Activated naive CD4-positive, alpha-beta T cell treated with anti-CD3 and anti-CD28 coated beads, Interleukin-2, amount 50 U/mL, for 24 hours (primary cell): ENCODE results near the gene PTPRS.

Experiments used
- H3K27ac Mint-ChIP-seq: one replicate; pipeline ENCODE4 v1.8.0; 2021; ENCODE audit warnings: mild to moderate bottlenecking, mixed read lengths
- H3K27me3 Mint-ChIP-seq: one replicate; pipeline ENCODE4 v1.8.0; 2021; ENCODE audit warnings: mixed read lengths
- H3K36me3 Mint-ChIP-seq: one replicate; pipeline ENCODE4 v1.8.0; 2021; ENCODE audit warnings: mixed read lengths
- H3K4me1 Mint-ChIP-seq: one replicate; pipeline ENCODE4 v1.8.0; 2021; ENCODE audit warnings: mixed read lengths
- H3K4me3 Mint-ChIP-seq: one replicate; pipeline ENCODE4 v1.8.0; 2021; ENCODE audit warnings: mild to moderate bottlenecking, mixed read lengths
- H3K9me3 Mint-ChIP-seq: one replicate; pipeline ENCODE4 v1.8.0; 2021; ENCODE audit warnings: mixed read lengths

PTPRS gene

DNA sequence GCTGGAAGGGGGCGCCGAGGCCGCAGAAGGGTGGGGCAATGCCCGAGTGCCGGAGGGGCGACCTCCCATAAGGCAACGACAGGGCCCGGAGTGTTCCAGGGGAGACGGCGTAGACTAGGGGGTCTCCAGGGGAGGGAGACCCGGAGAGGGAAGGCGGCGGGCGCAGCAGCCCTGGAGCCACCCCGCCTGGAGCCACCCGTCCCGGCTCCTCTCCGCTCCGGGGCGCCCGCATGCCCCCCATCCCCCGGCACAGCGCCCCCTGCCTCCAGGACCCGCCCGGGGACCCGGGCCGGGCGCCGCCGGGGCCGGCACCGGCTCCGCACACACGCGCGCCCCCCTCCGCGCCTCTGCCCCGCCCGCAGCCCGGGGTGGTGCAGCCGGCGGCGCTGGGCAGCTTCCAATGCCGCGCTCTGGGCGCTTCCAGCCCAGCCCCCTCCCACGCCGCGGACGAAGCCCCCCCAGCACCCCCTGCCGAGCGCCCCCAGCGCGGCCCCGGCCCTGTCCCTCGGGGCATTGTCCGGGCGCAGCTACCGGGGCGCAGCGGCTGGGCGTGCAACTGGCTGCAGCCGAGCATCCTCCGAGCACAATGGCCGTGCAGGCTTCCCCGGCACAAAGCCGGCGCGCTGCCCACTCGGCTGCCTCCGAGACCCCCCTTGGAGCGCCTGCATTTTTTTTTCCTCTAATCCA lies 519 bp downstream of the PTPRS start:
- Mint-ChIP-seq H3K4me3 (peak overlapping the region; percentile 77), H3K36me3 (no peaks in the 10 kb centered on the region), H3K9me3 (no peaks in the 10 kb centered on the region), H3K27ac (no peak overlapping the region), H3K27me3 (peaks cover 39% of the 10 kb centered on the region), H3K4me1 (peaks cover 25% of the 10 kb centered on the region)

DNA sequence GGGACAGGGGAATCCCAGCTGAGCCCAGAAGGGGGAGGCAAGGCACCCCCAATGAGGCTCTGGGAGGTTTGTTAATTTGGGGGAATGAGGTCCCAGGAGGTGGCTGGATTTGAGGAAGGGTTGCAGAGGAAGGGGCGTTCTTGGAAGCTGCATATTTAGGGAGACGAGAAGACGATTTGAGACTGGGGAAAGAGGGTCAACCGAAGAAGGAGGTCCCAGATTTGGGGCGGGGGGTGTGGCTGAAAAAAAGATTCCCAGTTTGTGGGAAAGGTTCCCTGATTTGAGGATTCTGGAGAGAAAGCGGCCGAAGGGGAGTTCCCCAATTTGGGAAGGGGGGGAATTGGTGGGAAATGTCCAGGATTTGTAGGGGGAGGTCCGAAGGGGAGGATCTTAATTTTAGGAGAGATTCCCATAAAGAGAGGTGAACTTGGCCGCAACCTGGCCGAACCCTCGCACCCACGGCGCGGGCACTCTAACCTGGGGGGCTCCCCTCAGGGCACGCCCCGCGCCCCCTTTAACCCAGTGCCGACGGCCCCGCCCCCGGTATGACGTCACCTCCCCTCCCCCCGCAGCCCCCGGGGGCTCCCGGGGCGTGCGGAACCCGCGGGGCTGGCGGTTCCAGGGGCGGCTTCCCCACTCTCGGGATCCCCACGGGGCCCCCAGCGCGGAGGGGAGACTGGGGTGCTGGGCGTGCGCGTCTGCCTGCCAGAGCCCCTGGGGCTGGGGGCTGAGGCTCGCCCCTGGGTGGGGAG lies 1.2 kb downstream of the PTPRS start:
- Mint-ChIP-seq H3K4me1 (peaks cover 27% of the 10 kb centered on the region), H3K36me3 (no peaks in the 10 kb centered on the region), H3K27me3 (peaks cover 44% of the 10 kb centered on the region), H3K9me3 (no peaks in the 10 kb centered on the region), H3K27ac (no peak overlapping the region), H3K4me3 (peak overlapping the region; percentile 75)

DNA sequence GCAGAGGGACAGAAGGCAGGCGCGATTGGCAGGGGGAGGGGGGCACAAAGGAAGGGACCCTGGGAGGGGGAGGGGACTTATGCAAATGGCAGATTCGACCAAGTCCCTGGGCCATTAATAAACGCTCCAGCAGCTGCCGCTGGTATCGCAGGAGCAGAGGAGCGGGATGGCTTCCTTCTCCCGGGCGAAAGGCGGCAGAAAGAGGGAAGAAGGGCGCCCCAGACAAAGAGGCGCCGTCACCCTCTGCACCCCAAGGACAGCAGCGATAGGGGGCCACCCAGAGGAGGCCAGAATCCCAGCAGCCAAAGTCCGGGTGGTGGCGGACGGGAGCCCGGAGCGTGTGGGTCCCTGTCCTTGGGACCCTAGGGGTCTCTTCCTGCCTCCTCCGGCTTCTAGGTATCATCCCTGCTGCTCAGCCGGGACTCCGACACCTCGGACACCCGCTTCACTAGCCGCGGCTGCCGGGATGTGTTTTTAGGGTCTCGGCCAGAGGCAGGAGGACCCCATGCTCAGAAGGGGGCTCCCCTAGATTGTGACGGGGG lies 1.9 kb downstream of the PTPRS start:
- peaks cover 46% of the 10 kb centered on the region for H3K27me3 Mint-ChIP-seq

DNA sequence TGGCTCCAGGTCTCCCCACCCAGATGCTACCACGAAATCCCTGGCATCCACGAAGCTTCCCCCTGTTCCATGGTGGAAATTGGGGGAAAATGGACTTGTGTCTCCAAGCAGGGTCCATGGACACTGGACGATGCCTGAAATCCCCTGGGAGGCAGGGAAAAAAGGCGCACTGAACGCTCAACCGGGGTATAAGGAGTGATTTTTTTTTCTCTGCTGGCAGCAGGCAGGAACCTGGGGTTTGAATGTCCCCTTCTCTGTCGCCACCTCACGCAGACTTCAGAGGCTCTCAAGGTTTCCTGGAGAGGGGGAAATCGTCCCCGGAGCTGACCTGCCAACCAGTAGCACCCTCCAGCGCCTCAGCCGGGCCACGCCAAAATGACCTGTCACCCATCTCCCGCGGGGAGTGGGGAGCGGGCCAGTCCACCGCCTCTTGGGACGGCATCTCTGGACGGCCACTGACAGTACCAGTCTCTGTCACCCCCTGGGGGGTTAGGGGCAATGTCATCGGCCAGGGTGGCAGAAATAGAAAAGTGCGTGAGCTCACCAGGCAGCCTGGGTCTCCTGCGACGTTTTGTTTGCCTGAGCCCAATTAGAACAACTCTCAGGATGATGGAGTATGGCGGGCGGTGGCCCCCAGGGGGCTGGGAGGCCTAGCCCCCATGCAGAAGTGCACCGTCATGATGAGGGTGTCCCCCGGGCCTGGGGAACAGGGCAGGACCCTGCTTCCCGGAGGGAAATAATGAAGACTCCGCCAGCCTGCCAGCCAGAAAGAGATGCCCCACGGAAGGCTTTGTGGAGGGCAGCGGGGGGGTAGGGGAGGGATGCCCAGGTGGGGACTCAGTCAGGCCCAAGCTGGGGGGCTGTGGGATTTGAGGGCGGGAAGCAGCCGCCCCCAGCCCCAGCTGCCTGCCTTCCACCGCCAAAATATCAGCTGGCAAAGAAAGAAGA lies 2.6 kb downstream of the PTPRS start:
- Mint-ChIP-seq H3K4me1 (peaks cover 27% of the 10 kb centered on the region), H3K4me3 (no peak overlapping the region), H3K27me3 (peaks cover 46% of the 10 kb centered on the region), H3K9me3 (no peaks in the 10 kb centered on the region), H3K36me3 (no peaks in the 10 kb centered on the region), H3K27ac (peak overlapping the region; percentile 35)

More for the DNA sequence above, 1.9 kb downstream of the PTPRS start:
- H3K36me3 Mint-ChIP-seq: no peaks in the 10 kb centered on the region
- no peak overlapping the region for H3K27ac Mint-ChIP-seq
- no peaks in the 10 kb centered on the region for H3K9me3 Mint-ChIP-seq
- peaks cover 27% of the 10 kb centered on the region for H3K4me1 Mint-ChIP-seq
- H3K4me3 Mint-ChIP-seq: peak overlapping the region; percentile 75

DNA sequence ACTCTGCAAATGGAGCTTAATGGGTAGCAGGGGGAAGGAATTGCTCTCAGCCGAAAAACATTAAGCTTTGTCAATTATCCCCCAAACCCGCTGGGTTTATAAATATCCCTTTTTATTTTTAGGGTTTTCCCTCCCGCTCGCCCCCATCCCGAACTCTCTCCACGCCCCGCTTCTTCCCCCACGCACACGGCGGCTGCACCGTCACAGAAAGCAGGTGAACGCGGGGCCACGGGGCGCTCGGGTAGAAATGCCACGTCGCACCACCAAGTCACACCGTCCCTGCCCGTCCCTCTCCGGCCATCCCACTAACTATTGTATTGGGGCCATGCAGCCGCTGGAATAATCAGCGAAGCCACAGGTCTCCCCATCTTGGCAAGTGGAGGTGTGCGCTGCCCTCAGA lies 3.5 kb downstream of the PTPRS start:
- Mint-ChIP-seq H3K4me3 (no peak overlapping the region), H3K36me3 (no peaks in the 10 kb centered on the region), H3K27ac (peak overlapping the region; percentile 51), H3K9me3 (no peaks in the 10 kb centered on the region), H3K27me3 (peaks cover 46% of the 10 kb centered on the region), H3K4me1 (peaks cover 27% of the 10 kb centered on the region)

DNA sequence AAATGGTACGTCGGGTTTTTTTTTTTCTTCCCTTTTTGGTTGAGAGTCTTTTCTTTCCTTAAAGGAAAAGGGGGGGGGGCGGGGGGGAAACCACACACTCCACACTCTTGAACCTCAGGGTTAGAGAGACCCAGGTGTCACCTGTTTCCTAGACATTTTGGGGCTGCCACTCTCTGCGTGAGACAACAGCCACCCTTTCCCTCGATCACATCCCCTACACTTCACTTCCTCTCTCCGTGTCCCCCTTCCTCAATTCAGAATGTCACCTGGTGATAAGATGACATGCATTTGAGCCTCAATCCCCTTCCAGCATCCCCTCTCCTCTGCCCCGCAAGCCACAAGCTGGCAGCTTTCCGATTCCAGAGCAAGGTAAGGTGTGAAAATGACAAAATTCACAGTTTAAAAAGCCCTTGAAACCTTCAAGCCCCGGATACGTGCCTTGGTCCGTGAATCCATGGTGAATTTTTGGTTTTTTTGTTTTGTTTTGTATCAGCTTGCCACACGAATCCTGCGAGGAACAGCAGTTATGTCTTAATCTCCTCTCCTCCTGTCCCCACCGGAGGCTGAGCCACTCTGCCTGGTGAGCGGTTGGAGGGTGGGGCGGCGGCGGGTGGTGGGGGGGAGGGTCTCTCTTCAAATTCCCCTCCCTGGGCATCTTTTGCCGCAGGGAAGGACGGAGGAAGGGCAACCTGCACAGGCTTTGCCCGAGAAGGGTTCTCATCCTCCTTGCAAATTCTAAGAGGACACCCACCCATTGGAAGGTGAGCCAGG lies 4.2 kb downstream of the PTPRS start:
- Mint-ChIP-seq H3K27me3 (peaks cover 39% of the 10 kb centered on the region), H3K4me1 (peaks cover 24% of the 10 kb centered on the region), H3K4me3 (no peak overlapping the region), H3K27ac (no peak overlapping the region), H3K9me3 (no peaks in the 10 kb centered on the region), H3K36me3 (no peaks in the 10 kb centered on the region)

DNA sequence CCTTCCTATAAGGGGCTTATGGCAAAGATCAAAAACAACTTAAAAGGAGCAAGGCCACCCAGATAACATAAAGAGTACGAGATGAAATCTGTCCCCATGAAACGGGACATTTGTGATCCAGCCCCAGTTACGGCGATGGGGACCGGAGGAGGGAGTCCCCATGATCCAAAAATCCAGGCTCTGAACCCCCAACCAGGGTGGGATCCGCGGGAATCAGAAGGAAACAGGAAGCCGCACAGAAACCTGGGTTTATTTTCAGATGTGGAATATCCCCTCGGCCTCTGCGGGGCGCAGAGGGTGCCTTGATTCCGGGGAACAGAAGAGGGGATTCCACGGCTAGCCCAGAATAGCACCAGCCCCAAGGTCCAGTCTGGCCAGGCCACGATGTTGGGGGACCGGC lies 5.0 kb downstream of the PTPRS start:
- Mint-ChIP-seq H3K27ac (no peak overlapping the region), H3K36me3 (no peaks in the 10 kb centered on the region), H3K4me1 (peaks cover 22% of the 10 kb centered on the region), H3K4me3 (no peak overlapping the region), H3K27me3 (peaks cover 38% of the 10 kb centered on the region), H3K9me3 (no peaks in the 10 kb centered on the region)

DNA sequence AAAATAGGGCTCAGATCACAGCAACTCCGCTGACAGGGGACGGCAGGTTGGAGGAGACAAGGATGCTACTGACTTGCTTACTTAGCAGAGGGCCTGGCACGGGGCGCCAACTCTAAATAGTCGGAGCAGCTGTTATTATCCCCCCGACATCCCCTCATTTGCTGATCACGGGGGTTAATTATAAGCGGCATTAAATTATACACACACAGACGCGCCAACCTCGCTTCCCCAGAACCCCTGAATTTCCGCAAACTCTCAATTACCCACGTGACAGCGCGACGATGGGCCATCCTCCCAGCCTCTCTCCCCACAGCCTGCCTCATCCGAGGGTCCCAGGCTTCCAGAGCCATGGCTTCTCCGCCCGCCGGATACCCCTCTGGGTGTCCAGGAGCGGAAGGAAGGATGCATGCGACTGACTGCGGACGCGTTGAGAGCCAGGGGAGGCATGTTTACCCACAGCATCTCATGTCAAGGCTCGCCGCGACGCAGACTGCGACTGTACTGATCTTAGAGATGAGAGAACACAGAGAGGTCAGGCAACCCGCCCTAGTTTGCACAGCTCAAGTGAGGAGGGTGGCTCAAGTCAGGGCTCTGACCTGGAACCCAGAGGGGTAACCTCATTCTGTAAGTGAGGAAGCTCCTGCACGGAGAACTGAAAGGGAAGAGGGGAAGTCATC lies 5.7 kb downstream of the PTPRS start:
- no peak overlapping the region for H3K27ac Mint-ChIP-seq
- no peaks in the 10 kb centered on the region for H3K9me3 Mint-ChIP-seq
- H3K36me3 Mint-ChIP-seq: no peaks in the 10 kb centered on the region
- H3K27me3 Mint-ChIP-seq: peaks cover 38% of the 10 kb centered on the region
- no peak overlapping the region for H3K4me3 Mint-ChIP-seq
- H3K4me1 Mint-ChIP-seq: peaks cover 22% of the 10 kb centered on the region

DNA sequence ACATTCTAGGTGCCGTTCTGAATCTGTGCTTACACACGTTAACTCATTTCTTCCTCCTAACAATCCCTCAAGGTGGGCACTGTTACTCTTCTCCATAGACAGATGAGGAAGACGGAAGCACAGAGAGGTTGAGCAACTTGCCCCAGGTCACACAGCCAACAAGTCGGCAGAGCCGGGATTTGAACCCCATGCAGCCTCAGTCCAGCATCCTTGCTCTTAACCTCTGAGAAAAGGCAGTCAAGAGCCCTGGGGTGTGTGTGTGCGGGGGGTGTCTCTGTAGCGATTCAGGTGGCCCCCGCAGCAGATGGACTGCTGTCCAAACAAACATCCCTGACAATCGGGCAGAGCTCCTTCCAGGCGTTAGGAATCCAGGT lies 6.3 kb downstream of the PTPRS start:
- H3K9me3 Mint-ChIP-seq: no peaks in the 10 kb centered on the region
- H3K36me3 Mint-ChIP-seq: no peaks in the 10 kb centered on the region
- H3K27ac Mint-ChIP-seq: no peak overlapping the region
- peaks cover 21% of the 10 kb centered on the region for H3K4me1 Mint-ChIP-seq
- H3K27me3 Mint-ChIP-seq: peaks cover 38% of the 10 kb centered on the region
- H3K4me3 Mint-ChIP-seq: no peak overlapping the region

DNA sequence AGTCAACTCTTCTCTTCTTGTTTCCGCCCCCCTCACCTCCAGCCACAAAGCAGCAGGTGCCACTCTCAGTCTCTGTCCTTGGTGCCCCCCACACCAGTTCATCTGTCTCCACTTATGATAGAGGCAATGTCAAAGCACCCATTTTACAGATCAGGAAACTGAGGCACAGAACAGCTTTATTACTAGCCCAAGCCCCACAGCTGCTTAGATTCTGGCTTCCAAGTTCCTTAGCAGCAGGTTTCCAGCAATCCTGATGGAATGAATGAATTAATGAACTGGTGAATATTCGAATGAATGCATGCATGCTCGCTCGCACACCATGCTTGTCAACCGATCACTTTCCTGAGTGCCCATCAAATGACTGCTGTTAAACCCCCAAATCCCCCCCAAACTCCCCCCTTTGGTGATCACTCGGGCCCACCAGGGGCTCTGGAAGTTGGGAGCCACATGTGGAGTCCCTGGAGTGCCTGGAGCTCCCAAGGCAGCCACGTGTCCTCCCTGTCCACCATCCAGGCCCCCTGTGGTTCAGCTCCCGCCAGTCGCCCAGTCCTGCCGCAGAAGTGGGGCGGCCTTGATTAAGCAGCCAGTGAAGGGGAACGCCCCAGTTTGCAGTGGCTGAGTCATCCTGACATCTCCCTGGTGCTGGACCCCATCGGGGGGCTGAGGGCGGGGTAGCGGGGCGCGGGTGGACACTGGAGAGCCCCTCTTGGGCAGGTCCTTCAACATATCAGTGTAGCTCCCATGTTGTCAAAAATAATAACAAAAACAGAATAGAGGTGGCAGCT lies 6.8 kb downstream of the PTPRS start:
- Mint-ChIP-seq H3K27me3 (peaks cover 36% of the 10 kb centered on the region), H3K4me1 (peaks cover 16% of the 10 kb centered on the region), H3K4me3 (no peak overlapping the region), H3K27ac (no peak overlapping the region), H3K36me3 (no peaks in the 10 kb centered on the region), H3K9me3 (no peaks in the 10 kb centered on the region)

DNA sequence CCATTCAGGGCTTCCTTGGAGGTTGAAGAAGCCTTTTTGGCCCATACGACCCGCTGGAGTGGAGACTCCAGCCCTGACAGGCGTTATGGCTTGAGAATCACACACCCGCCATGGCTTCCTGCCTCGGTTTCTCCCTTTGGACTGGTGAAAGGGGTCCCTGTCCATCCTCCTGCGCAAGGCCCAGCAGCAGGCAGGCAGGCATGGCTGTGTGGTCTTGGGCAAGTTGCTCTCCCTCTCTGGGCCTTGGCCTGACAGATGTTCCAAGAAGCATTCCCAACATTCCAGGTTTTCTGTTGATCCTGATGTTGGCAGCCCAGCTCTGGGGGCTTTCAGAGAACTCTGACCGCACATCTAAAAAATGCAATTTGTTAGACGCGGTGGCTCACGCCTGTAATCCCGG lies 8.1 kb downstream of the PTPRS start:
- Mint-ChIP-seq H3K4me1 (peaks cover 16% of the 10 kb centered on the region), H3K36me3 (no peaks in the 10 kb centered on the region), H3K9me3 (no peaks in the 10 kb centered on the region), H3K27ac (no peak overlapping the region), H3K27me3 (peaks cover 36% of the 10 kb centered on the region), H3K4me3 (no peak overlapping the region)

DNA sequence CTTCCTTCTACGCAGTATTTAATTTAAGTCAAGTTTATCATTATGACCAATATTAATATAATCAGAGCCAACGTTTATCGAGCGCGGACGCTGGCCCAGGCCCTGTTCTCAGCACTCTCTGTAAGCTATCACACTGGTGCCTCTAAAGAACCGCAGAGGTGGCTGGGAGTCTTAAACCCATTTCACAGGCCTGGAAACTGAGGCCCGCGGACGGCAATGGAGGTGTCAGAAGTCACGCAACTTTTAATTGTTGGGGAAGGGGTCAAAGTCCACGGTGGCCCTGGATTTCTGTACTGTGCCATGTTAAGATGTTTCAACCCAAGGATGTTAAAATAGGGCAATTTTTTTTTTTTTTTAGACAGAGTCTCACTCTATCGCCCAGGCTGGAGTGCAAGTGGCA lies 8.8 kb downstream of the PTPRS start:
- peaks cover 16% of the 10 kb centered on the region for H3K4me1 Mint-ChIP-seq
- H3K27me3 Mint-ChIP-seq: peaks cover 29% of the 10 kb centered on the region
- H3K27ac Mint-ChIP-seq: no peak overlapping the region
- no peak overlapping the region for H3K4me3 Mint-ChIP-seq
- H3K9me3 Mint-ChIP-seq: no peaks in the 10 kb centered on the region
- H3K36me3 Mint-ChIP-seq: no peaks in the 10 kb centered on the region

DNA sequence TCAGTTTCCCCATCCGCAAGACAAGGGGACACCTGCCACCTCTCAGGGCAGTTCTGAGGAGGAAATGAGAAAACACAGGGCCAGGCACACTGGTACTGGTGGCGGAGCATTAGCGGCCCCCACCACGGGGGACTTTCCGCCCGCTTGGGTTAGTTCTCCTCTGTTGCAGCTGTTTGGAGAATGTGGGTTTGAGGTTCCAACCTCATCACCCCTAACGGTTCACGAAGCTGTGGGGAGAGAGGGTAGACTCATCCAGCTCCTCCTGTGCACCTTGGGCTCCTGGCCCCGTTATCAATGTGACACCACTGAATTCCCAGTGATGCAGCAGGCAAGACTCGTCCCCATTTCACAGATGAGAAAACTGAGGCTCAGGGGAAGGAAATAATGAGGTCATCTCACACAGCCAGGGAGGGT lies 10.3 kb downstream of the PTPRS start:
- H3K36me3 Mint-ChIP-seq: no peaks in the 10 kb centered on the region
- no peaks in the 10 kb centered on the region for H3K9me3 Mint-ChIP-seq
- peaks cover 4% of the 10 kb centered on the region for H3K4me1 Mint-ChIP-seq
- H3K4me3 Mint-ChIP-seq: no peak overlapping the region
- peaks cover 18% of the 10 kb centered on the region for H3K27me3 Mint-ChIP-seq
- H3K27ac Mint-ChIP-seq: no peak overlapping the region

DNA sequence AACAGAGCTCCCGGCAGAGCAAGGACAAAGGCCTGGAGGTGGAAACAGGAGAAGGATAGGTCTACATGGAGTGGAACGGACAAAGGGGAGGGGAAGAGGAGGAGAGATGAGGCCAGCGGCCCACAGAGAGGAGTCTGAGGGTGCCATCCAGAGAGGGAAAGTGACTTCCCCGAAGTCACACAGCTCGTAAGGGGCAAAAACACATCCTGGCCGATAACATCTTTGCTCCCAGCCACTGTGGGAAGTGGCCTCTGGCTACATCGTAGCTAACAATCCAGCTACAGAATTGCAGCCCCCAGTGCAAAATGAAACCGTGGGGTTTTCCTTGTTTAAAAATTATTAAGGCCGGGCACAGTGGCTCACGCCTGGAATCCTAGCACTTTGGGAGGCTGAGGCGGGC lies 11.5 kb downstream of the PTPRS start:
- H3K27ac Mint-ChIP-seq: no peak overlapping the region

More for the DNA sequence above, 11.5 kb downstream of the PTPRS start:
- peaks cover 9% of the 10 kb centered on the region for H3K27me3 Mint-ChIP-seq
- H3K36me3 Mint-ChIP-seq: no peaks in the 10 kb centered on the region
- H3K9me3 Mint-ChIP-seq: no peaks in the 10 kb centered on the region
- H3K4me3 Mint-ChIP-seq: no peak overlapping the region
- no peaks in the 10 kb centered on the region for H3K4me1 Mint-ChIP-seq
